SK-N-SH (cell line): ENCODE measurements around the gene PALLD. TPM values are rescaled to one million over a fixed set of nuclear protein-coding genes. Genes with fewer than 3 reads are reported as not detected.
A peak's percentile ranks its signal among the peaks of the same experiment; 100 is the strongest.

Experiments
- CTCF ChIA-PET: fragments of 300-600, 350-600 bp; formaldehyde crosslinking; extraction: SDS; loops from one replicate; lab custom pipeline; 2021; lab: Yijun Ruan, JAX
- POLR2A ChIA-PET: fragments of 350-600 bp; sonication (Branson Sonifier 250); formaldehyde crosslinking; extraction: SDS; loops from one replicate; lab custom pipeline; 2020; ENCODE audit warnings: antibody characterized with exemption, inconsistent platforms; lab: Yijun Ruan, JAX
- DNase-seq: peaks from one replicate; pipeline ENCODE4 v3.0.0; 2012
- H2AFZ ChIP-seq: fragments of 200-600 bp; sonication (generic); 2 replicates; pipeline ENCODE4 v1.8.1; 2016; ENCODE audit warnings: antibody characterized with exemption, mild to moderate bottlenecking, low read depth
- H3F3A ChIP-seq: fragments of 200-600 bp; sonication (generic); replicated peaks from 2 replicates; pipeline ENCODE3; 2016; ENCODE audit warnings: antibody characterized with exemption, mild to moderate bottlenecking; ENCODE audit not compliant: insufficient read depth
- H3K27ac ChIP-seq, 2 experiments: fragments of 200-500 bp in 1 of 2; fragments of 200-600 bp in 1 of 2; sonication (Bioruptor generic) in 1 of 2; sonication (generic), shearing (Covaris generic) in 1 of 2; 2 replicates each; pipeline versions ENCODE4 v1.5.1 to v1.6.1; 2014 to 2016; ENCODE audit warnings: low read depth in 2 of 2, inconsistent platforms in 1 of 2, low read length in 1 of 2, mild to moderate bottlenecking in 1 of 2, mixed read lengths in 1 of 2
- H3K27me3 ChIP-seq: fragments of 200-600 bp; sonication (generic), shearing (Covaris generic); 2 replicates; pipeline ENCODE4 v1.6.1; 2016; ENCODE audit warnings: mixed run types; ENCODE audit not compliant: insufficient read depth
- H3K36me3 ChIP-seq, 2 experiments: fragments of 200-500 bp in 1 of 2; fragments of 200-600 bp in 1 of 2; sonication (Bioruptor generic) in 1 of 2; sonication (generic) in 1 of 2; replicated peaks in 1 of 2; 2 replicates each; pipeline versions ENCODE3 to v1.5.1; 2014 to 2016; ENCODE audit warnings: low read length in 1 of 2, mild to moderate bottlenecking in 1 of 2; ENCODE audit not compliant: insufficient read depth in 2 of 2, control insufficient read depth in 1 of 2
- H3K4me1 ChIP-seq, 2 experiments: fragments of 200-500 bp in 1 of 2; fragments of 200-600 bp in 1 of 2; sonication (Bioruptor generic) in 1 of 2; sonication (generic), shearing (Covaris generic) in 1 of 2; 2 replicates each; pipeline versions ENCODE4 v1.5.1 to v1.6.1; 2014 to 2016; ENCODE audit warnings: low read depth in 1 of 2, low read length in 1 of 2, mixed run types in 1 of 2; ENCODE audit not compliant: insufficient read depth in 2 of 2, control insufficient read depth in 1 of 2
- H3K4me2 ChIP-seq: fragments of 200-600 bp; sonication (generic), shearing (Covaris generic); 2 replicates; pipeline ENCODE4 v1.6.1; 2017; ENCODE audit warnings: mixed run types
- H3K4me3 ChIP-seq, 2 experiments: fragments of 200-500 bp in 1 of 2; fragments of 200-600 bp in 1 of 2; sonication (Bioruptor generic) in 1 of 2; sonication (generic), shearing (Covaris generic) in 1 of 2; 2 replicates each; pipeline versions ENCODE4 v1.5.1 to v1.8.1; 2014 to 2016; ENCODE audit warnings: low read depth in 2 of 2, inconsistent platforms in 1 of 2, low read length in 1 of 2, mild to moderate bottlenecking in 1 of 2, mixed read lengths in 1 of 2, moderate library complexity in 1 of 2
- H3K79me2 ChIP-seq: fragments of 200-600 bp; sonication (generic); 2 replicates; pipeline ENCODE4 v1.8.1; 2017; ENCODE audit warnings: mild to moderate bottlenecking; ENCODE audit not compliant: insufficient read depth
- H3K9ac ChIP-seq: fragments of 200-600 bp; sonication (generic); 2 replicates; pipeline ENCODE4 v1.6.1; 2017; ENCODE audit warnings: mixed run types
- H3K9me2 ChIP-seq: fragments of 200-600 bp; sonication (generic); 2 replicates; pipeline ENCODE4 v1.6.1; 2017; ENCODE audit warnings: mixed run types
- H3K9me3 ChIP-seq: fragments of 200-600 bp; sonication (generic); 2 replicates; pipeline ENCODE4 v1.6.1; 2017; ENCODE audit warnings: mixed run types, mild to moderate bottlenecking, moderate library complexity
- H4K20me1 ChIP-seq: fragments of 200-600 bp; sonication (generic); 2 replicates; pipeline ENCODE4 v1.6.1; 2017; ENCODE audit warnings: mild to moderate bottlenecking, mixed run types; ENCODE audit not compliant: insufficient read depth
- CHD2 ChIP-seq: fragments of 150-350 bp; IDR thresholded peaks from 2 replicates; pipeline ENCODE4 v1.6.1; 2018; ENCODE audit warnings: low read length; ENCODE audit not compliant: partially characterized antibody
- EP300 ChIP-seq, 2 experiments: IDR thresholded peaks; 2 replicates each; pipeline versions ENCODE4 v1.4.0 to v1.6.1; 2012; ENCODE audit warnings: borderline replicate concordance in 1 of 2, low read depth in 1 of 2, low read length in 1 of 2
- EZH2phosphoT487 ChIP-seq: fragments of 200-600 bp; sonication (generic); IDR thresholded peaks from 2 replicates; pipeline ENCODE4 v1.6.1; 2017; ENCODE audit warnings: low read depth, mixed run types, mild to moderate bottlenecking, antibody characterized with exemption, moderate library complexity, borderline replicate concordance
- FOSL2 ChIP-seq: IDR thresholded peaks from 2 replicates; pipeline ENCODE4 v1.4.0; 2012; ENCODE audit warnings: low read depth, mild to moderate bottlenecking, moderate library complexity, borderline replicate concordance
- FOXJ3 ChIP-seq: sonication (generic); formaldehyde crosslinking; IDR thresholded peaks from 2 replicates; pipeline ENCODE4 v1.5.1; 2020; ENCODE audit warnings: mild to moderate bottlenecking, missing genetic modification reagents
- FOXM1 ChIP-seq: IDR thresholded peaks from 2 replicates; pipeline ENCODE4 v1.4.0; 2012; ENCODE audit warnings: low read depth, mild to moderate bottlenecking
- GABPA ChIP-seq: IDR thresholded peaks from 2 replicates; pipeline ENCODE4 v1.4.0; 2012; ENCODE audit warnings: low read depth, mild to moderate bottlenecking
- GATA2 ChIP-seq: sonication (generic); formaldehyde crosslinking; IDR thresholded peaks from 2 replicates; pipeline ENCODE4 v1.5.0; 2020; ENCODE audit warnings: mild to moderate bottlenecking, missing genetic modification reagents
- MEF2A ChIP-seq: IDR thresholded peaks from 2 replicates; pipeline ENCODE4 v1.4.0; 2012; ENCODE audit warnings: low read depth, borderline replicate concordance
- MXI1 ChIP-seq: IDR thresholded peaks from 2 replicates; pipeline ENCODE4 v1.6.1; 2012; ENCODE audit warnings: mild to moderate bottlenecking, low read depth, low read length, improper control_type of control experiment
- POLR2AphosphoS5 ChIP-seq: IDR thresholded peaks from 2 replicates; pipeline ENCODE4 v1.6.1; 2012; ENCODE audit warnings: low read depth, low read length
- RAD21 ChIP-seq: IDR thresholded peaks from 2 replicates; pipeline ENCODE4 v1.6.1; 2012; ENCODE audit warnings: mild to moderate bottlenecking, low read length
- RCOR1 ChIP-seq: fragments of 150-350 bp; IDR thresholded peaks from 2 replicates; pipeline ENCODE4 v1.6.1; 2017; ENCODE audit warnings: antibody characterized with exemption, low read length
- RXRA ChIP-seq: IDR thresholded peaks from 2 replicates; pipeline ENCODE4 v1.4.0; 2012; ENCODE audit warnings: low read depth, mild to moderate bottlenecking, borderline replicate concordance
- SIN3A ChIP-seq: IDR thresholded peaks from 2 replicates; pipeline ENCODE4 v1.6.1; 2012; ENCODE audit warnings: low read depth, mild to moderate bottlenecking, low read length, moderate library complexity, borderline replicate concordance
- SMC3 ChIP-seq: IDR thresholded peaks from 2 replicates; pipeline ENCODE4 v1.6.1; 2012; ENCODE audit warnings: low read depth, low read length, improper control_type of control experiment
- TAF1 ChIP-seq: IDR thresholded peaks from 2 replicates; pipeline ENCODE4 v1.6.1; 2012; ENCODE audit warnings: low read depth, mild to moderate bottlenecking, low read length, moderate library complexity, borderline replicate concordance
- YY1 ChIP-seq: IDR thresholded peaks from 2 replicates; pipeline ENCODE4 v1.4.0; 2012; ENCODE audit warnings: low read depth, mild to moderate bottlenecking
- WGBS: methylation state at CpG from one replicate; pipeline ENCODE4 v1.1.6; 2017; ENCODE audit warnings: low lambda C conversion rate; 5-methylcytosine and 5-hydroxymethylcytosine counted together
- polyA plus RNA-seq, 3 experiments: library from polyadenylated mRNA; depleted of rRNA; stranded (reverse); fragments of >200 nt; gene quantifications; 2 replicates each; pipeline ENCODE4 v1.2.3, GENCODE V29; 2012
- TF ChIP-seq, protein P1 (sequence below): IDR thresholded peaks from 2 replicates; pipeline ENCODE4 v1.4.0; 2012; ENCODE audit warnings: low read depth

PALLD gene
- polyA plus RNA-seq, 1 of the 3 experiments (the other 2 are of a cell fraction) = 33.0 TPM

DNA sequence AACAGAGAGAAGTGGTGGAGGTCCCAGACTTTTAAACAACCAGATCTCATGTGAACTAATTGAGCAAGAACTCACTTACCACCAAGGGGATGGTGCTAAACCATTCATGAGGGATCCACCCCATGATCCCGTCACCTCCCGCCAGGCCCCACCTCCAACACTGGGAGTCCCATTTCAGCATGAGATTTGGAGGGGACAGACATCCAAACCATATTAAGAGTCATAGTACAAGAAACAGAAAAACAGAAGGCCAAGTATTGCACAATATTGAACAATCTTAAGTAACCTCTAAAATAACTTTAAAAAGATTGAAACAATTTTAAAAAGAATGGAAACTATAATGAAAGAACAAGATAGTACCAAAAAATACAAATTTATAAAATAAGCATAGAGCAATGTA is 403.2 kb downstream of the PALLD start (continued):
- TF ChIP-seq, protein P1, sequence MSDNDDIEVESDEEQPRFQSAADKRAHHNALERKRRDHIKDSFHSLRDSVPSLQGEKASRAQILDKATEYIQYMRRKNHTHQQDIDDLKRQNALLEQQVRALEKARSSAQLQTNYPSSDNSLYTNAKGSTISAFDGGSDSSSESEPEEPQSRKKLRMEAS = no peak
- no peak for TF ChIP-seq FOXM1
- TF ChIP-seq, all 33 proteins: peak for 0

DNA sequence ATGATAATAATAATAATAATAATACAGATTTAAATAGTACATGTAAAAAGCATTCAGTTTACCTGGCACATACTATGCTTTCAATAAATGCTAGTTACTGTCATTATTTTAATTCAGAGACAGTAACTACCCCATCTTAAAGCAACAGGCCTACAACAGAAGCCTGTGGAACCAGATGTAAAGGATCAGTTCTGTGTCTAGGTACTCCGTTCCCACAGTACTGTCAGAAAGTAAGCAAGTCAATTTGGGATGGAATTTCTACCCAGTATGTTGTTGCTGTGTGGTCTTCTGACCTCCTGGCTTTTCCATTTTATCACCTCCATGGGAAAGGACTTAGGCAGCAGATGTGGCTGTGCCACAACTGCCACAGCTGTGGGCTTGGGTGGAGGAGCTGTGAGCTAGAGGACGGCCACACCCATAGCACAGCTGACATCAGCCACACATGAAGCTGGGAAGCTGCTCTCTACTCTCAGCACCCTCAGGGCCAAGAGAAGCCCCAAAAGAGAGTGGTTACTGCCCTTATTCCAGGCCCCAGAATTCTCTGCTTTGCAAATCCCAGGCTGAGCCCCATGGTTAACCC is 410.4 kb downstream of the PALLD start:
- Histone ChIP-seq H3K9me2 (no peaks in the 10 kb centered on the region), H4K20me1 (no peaks in the 10 kb centered on the region), H3K27me3 (no peaks in the 10 kb centered on the region), H3K4me1 (peaks cover 0 to 9% of the 10 kb centered on the region in 2 experiments; a peak in 3 of 4 replicates), H3K9ac (peak overlapping the region; percentile 4; the same call in 1 of the 2 replicates), H3K4me3 (no peak overlapping the region), H3K27ac (peak overlapping the region in 1 of 2 experiments; percentile 88; a peak in 2 of 4 replicates), H3K36me3 (peaks cover 60 to 87% of the 10 kb centered on the region in 2 experiments), H3K9me3 (no peaks in the 10 kb centered on the region), H3K4me2 (no peak overlapping the region), H3K79me2 (peaks cover 21% of the 10 kb centered on the region; the same call in 1 of the 2 replicates), H3F3A (peaks cover 37% of the 10 kb centered on the region), H2AFZ (no peak overlapping the region)
- POLR2A ChIA-PET = no interaction called here
- TF ChIP-seq MEF2A (no peak), EZH2phosphoT487 (no peak), RXRA (no peak), POLR2AphosphoS5 (no peak), GABPA (no peak), GATA2 (CRISPR knock-in tag) (no peak), EP300 (IDR thresholded peaks at IDR 0.05; ENCODE audit: borderline replicate concordance in 1 of 2, low read depth in 1 of 2, low read length in 1 of 2) (no peak), CHD2 (no peak), TAF1 (no peak), RCOR1 (no peak), RAD21 (no peak), YY1 (no peak), FOXJ3 (no peak), SMC3 (no peak), MXI1 (no peak), SIN3A (no peak), FOSL2 (no peak)
- TF ChIP-seq, protein P1 = no peak
- CTCF ChIA-PET = interaction anchor here (0.7 kb wide), 1 partner anchor 13 kb away, joined by 3 read pairs; no protein-coding TSS in a partner anchor
- WGBS = 88% methylated on average over 2 of the region's 2 CpGs
- DNase-seq = no peak
